Endothelial cell (in vitro differentiated cells): ENCODE results near the gene ZNF442. TPM values are rescaled to one million over a fixed set of nuclear protein-coding genes. Genes with fewer than 3 reads are reported as not detected.

Source experiments
- DNase-seq: peaks from one replicate; pipeline ENCODE4 v3.0.0; 2021; ENCODE audit warnings: low spot score
- H3K27ac Mint-ChIP-seq: one replicate; pipeline ENCODE4 v1.8.0; 2021; ENCODE audit warnings: mixed read lengths, inconsistent platforms; ENCODE audit not compliant: unreplicated experiment
- H3K27me3 Mint-ChIP-seq: one replicate; pipeline ENCODE4 v1.8.0; 2021; ENCODE audit warnings: mild to moderate bottlenecking, moderate library complexity, mixed read lengths, inconsistent platforms; ENCODE audit not compliant: unreplicated experiment
- H3K36me3 Mint-ChIP-seq: one replicate; pipeline ENCODE4 v1.8.0; 2021; ENCODE audit warnings: mild to moderate bottlenecking, low read depth, mixed read lengths, inconsistent platforms; ENCODE audit not compliant: unreplicated experiment
- H3K4me1 Mint-ChIP-seq: one replicate; pipeline ENCODE4 v1.8.0; 2021; ENCODE audit warnings: mild to moderate bottlenecking, mixed read lengths, inconsistent platforms; ENCODE audit not compliant: unreplicated experiment
- H3K4me3 Mint-ChIP-seq: one replicate; pipeline ENCODE4 v1.8.0; 2021; ENCODE audit warnings: mild to moderate bottlenecking, mixed read lengths, inconsistent platforms; ENCODE audit not compliant: unreplicated experiment
- H3K9me3 Mint-ChIP-seq: one replicate; pipeline ENCODE4 v1.8.0; 2021; ENCODE audit warnings: mixed read lengths, inconsistent platforms; ENCODE audit not compliant: unreplicated experiment
- total RNA-seq: library from RNA; stranded (reverse); fragmentation: NEBNext Ultra II Directional; extraction: Animal tissue kit (Norgen Biotek cat#: 25700); gene quantifications from one replicate; pipeline ENCODE4 v1.2.1, GENCODE V29; 2021; ENCODE audit not compliant: unreplicated experiment
- TF ChIP-seq, protein P1 (sequence below): fragments of 200-600 bp; sonication (generic); IDR thresholded peaks from one replicate; pipeline ENCODE4 v1.5.0; 2021; ENCODE audit warnings: antibody characterized with exemption; ENCODE audit not compliant: unreplicated experiment

ZNF442 gene
- total RNA-seq, 1 donor from 2014 or later = 4.0 TPM

DNA sequence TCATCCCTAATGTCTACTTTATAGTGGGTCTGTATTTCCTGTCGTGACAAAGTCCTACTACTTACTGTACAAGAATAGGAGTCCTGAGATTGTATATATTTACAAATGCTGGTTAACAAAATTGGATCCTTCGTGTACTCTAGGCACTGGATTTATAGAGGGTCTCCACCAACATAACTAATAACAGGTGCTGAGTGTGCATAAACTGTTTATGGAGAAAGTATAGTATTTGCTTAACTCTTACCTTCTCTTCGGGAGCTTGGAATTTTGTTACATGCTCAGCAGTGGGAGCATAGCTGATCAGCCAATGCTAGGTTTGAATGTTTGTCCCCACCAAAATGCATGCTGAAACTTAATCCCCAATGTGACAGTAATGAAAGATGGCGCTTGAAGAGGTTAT, 12.1 kb downstream of the ZNF442 start:
- Mint-ChIP-seq H3K27ac (no peak overlapping the region), H3K4me1 (no peaks in the 10 kb centered on the region), H3K36me3 (peaks cover 67% of the 10 kb centered on the region), H3K4me3 (peak overlapping the region; percentile 47), H3K27me3 (no peaks in the 10 kb centered on the region), H3K9me3 (peaks cover 64% of the 10 kb centered on the region)
- TF ChIP-seq, protein P1, sequence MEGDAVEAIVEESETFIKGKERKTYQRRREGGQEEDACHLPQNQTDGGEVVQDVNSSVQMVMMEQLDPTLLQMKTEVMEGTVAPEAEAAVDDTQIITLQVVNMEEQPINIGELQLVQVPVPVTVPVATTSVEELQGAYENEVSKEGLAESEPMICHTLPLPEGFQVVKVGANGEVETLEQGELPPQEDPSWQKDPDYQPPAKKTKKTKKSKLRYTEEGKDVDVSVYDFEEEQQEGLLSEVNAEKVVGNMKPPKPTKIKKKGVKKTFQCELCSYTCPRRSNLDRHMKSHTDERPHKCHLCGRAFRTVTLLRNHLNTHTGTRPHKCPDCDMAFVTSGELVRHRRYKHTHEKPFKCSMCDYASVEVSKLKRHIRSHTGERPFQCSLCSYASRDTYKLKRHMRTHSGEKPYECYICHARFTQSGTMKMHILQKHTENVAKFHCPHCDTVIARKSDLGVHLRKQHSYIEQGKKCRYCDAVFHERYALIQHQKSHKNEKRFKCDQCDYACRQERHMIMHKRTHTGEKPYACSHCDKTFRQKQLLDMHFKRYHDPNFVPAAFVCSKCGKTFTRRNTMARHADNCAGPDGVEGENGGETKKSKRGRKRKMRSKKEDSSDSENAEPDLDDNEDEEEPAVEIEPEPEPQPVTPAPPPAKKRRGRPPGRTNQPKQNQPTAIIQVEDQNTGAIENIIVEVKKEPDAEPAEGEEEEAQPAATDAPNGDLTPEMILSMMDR = no peak
- no peak for DNase-seq

DNA sequence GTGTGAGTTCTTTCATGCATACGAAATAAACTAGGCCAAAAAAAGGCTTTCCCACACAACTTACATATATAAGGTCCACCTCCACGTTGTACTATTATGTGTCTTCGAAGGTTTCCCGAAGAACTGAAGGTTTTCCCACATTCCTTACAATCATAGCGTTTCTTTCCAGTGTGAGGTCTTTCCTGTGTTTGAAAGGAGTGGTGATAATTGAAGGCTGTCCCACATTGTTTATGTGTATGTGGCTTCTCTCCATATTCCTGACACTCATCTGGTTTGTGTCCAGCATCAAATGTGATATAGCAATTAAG, 14.6 kb downstream of the ZNF442 start:
- Mint-ChIP-seq H3K27me3 (no peaks in the 10 kb centered on the region), H3K4me1 (no peaks in the 10 kb centered on the region), H3K27ac (no peak overlapping the region), H3K9me3 (peaks cover 66% of the 10 kb centered on the region), H3K4me3 (peak overlapping the region; percentile 62), H3K36me3 (peaks cover 72% of the 10 kb centered on the region)
- DNase-seq = no peak
- TF ChIP-seq, protein P1 = no peak

DNA sequence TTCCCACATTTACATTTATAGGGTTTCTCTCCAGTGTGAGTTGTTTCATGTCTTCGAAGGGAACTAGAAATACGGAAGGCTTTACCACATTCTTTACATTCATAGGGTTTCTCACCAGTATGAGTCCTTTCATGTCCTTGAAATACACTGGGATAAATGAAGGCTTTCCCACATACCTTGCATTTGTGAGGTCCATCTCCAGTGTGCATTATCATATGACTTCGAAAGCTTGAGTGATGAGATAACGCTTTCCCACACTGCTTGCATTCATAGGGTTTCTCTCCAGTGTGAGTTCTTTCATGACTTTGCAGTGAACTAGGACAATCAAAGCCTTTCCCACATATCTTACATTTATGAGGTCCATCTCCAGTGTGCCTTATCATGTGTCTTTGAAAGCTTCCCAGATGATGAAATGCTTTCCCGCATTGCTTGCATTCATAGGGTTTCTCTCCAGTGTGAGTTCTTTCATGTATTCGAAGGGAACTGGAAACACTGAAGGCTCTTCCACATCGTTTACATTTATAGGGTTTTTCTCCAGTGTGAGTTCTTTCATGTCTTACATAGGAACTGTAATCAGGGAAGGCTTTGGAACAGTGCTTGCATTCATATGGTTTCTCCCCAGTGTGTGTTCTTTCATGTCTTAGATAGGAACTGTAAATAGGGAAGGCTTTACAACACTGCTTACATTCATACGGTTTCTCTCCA, 15.1 kb downstream of the ZNF442 start:
- H3K9me3 Mint-ChIP-seq = peaks cover 66% of the 10 kb centered on the region
- H3K36me3 Mint-ChIP-seq = peaks cover 72% of the 10 kb centered on the region
- TF ChIP-seq, protein P1 = no peak
- H3K27ac Mint-ChIP-seq = no peak overlapping the region
- H3K4me3 Mint-ChIP-seq = peak overlapping the region; percentile 83
- no peak for DNase-seq
- no peaks in the 10 kb centered on the region for H3K27me3 Mint-ChIP-seq
- no peaks in the 10 kb centered on the region for H3K4me1 Mint-ChIP-seq

DNA sequence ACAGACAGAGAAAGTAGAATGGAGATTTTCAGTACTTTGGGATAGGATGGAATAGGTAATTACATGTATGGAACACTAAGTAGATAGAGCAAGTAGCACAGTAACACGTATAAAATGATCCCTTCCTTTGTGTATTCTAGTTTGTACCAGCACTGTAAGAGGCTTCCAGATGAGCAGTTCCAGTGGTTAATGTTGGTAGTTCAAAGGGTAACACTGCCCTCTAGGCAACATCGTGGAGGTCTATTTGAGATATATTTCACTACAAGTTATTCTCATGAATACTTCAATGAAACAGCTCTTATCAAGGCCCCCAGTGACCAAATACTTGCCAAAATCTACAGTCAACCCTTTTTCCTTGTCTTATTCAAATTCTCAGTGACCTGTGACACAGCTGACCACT, 18.6 kb downstream of the ZNF442 start:
- peak overlapping the region; percentile 57 for H3K4me3 Mint-ChIP-seq
- DNase-seq = no peak
- no peak overlapping the region for H3K27ac Mint-ChIP-seq
- H3K36me3 Mint-ChIP-seq = peaks cover 59% of the 10 kb centered on the region
- no peaks in the 10 kb centered on the region for H3K4me1 Mint-ChIP-seq
- TF ChIP-seq, protein P1 = no peak
- peaks cover 42% of the 10 kb centered on the region for H3K9me3 Mint-ChIP-seq
- peaks cover 2% of the 10 kb centered on the region for H3K27me3 Mint-ChIP-seq

DNA sequence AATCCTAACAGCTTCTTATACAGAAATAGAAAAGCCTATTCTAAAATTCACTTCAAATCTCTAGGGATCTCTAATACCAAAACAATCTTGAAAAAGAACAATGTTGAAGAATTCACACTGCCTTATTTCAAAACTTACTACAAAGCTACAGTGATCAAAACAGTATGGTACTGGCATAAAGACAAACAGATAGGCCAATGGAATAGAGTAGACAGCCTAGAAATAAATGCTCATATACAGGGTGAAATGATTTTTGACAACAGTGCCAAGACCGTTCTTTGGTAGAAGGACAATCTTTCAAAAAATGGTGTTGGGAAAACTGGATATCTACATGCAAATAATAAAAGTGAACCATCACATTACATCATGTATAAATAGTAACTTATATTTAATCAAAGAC, 20.3 kb downstream of the ZNF442 start:
- H3K27me3 Mint-ChIP-seq = peaks cover 2% of the 10 kb centered on the region
- H3K4me1 Mint-ChIP-seq = no peaks in the 10 kb centered on the region
- TF ChIP-seq, protein P1 = no peak
- H3K36me3 Mint-ChIP-seq = peaks cover 48% of the 10 kb centered on the region
- H3K27ac Mint-ChIP-seq = no peak overlapping the region
- no peak for DNase-seq
- no peak overlapping the region for H3K4me3 Mint-ChIP-seq
- peaks cover 29% of the 10 kb centered on the region for H3K9me3 Mint-ChIP-seq
